OCI-LY7 (cell line): ENCODE measurements around the gene CCDC169.

ENCODE experiments used
- EZH2phosphoT487 ChIP-seq: fragments of 200-600 bp; sonication (generic); IDR thresholded peaks from 2 replicates; pipeline ENCODE4 v1.6.1; 2018; ENCODE audit warnings: low read depth, borderline replicate concordance, mild to moderate bottlenecking, mixed run types, antibody characterized with exemption, low read length, moderate library complexity, mixed read lengths
- TF ChIP-seq, protein P1 (sequence below): fragments of 200-600 bp; sonication (generic); conservative IDR thresholded peaks from 2 replicates; pipeline ENCODE4 v1.5.1; 2014; ENCODE audit warnings: mild to moderate bottlenecking, antibody characterized with exemption, low read length, moderate library complexity, mixed read lengths

DNA sequence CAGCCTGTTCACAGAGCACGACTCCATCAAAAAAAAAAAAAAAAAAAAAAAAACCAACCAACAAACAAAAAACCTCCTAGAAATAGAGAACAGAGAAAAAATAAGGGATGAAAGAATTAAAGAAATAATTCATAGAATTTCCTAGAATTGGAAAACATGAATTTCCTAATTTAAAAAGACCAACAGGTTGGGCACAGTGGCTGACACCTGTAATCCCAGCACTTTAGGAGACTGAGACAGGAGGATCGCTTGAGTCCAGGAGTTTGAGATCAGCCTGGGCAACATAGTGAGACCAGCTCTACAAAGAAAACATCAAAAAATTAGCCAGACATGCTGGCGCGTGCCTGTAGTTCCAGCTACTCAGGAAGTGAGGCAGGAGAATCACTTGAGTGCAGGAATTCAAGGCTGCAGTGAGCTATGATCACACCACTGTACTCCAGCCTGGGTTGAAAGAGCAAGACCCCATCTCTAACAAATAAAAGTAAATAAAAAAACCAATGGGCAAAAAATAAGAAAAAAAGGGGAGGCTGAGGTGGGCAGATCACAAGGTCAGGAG is 42.1 kb upstream of the CCDC169 start:
- TF ChIP-seq, protein P1, sequence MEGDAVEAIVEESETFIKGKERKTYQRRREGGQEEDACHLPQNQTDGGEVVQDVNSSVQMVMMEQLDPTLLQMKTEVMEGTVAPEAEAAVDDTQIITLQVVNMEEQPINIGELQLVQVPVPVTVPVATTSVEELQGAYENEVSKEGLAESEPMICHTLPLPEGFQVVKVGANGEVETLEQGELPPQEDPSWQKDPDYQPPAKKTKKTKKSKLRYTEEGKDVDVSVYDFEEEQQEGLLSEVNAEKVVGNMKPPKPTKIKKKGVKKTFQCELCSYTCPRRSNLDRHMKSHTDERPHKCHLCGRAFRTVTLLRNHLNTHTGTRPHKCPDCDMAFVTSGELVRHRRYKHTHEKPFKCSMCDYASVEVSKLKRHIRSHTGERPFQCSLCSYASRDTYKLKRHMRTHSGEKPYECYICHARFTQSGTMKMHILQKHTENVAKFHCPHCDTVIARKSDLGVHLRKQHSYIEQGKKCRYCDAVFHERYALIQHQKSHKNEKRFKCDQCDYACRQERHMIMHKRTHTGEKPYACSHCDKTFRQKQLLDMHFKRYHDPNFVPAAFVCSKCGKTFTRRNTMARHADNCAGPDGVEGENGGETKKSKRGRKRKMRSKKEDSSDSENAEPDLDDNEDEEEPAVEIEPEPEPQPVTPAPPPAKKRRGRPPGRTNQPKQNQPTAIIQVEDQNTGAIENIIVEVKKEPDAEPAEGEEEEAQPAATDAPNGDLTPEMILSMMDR = no peak
- TF ChIP-seq EZH2phosphoT487 = no peak
